Loucy (cell line): ENCODE data around the gene SNX19.

Source experiments
- CTCF ChIP-seq: fragments of 200-600 bp; sonication (generic); conservative IDR thresholded peaks from 2 replicates; pipeline ENCODE4 v1.5.1; 2014; ENCODE audit warnings: mild to moderate bottlenecking, antibody characterized with exemption, low read length
- EZH2phosphoT487 ChIP-seq: fragments of 200-600 bp; IDR thresholded peaks from 2 replicates; pipeline ENCODE4 v1.6.1; 2018; ENCODE audit warnings: antibody characterized with exemption, mild to moderate bottlenecking, moderate library complexity, borderline replicate concordance

- TF ChIP-seq CTCF (no peak), EZH2phosphoT487 (no peak)
These were observed 67.7 kb downstream of the SNX19 start for GRCh38 chr11:130848361-130849214.
